HepG2 (cell line): ENCODE results near the gene MISP3. TPM values are rescaled to one million over a fixed set of nuclear protein-coding genes. Genes with fewer than 3 reads are reported as not detected.

Experiments
- ADNP ChIP-seq: sonication (generic); formaldehyde crosslinking; IDR thresholded peaks from 2 replicates; pipeline ENCODE4 v1.4.0; 2020; ENCODE audit warnings: missing genetic modification reagents
- AGO2 ChIP-seq: fragments of 200-400 bp; formaldehyde crosslinking; optimal IDR thresholded peaks from 2 replicates; pipeline ENCODE3; 2017; ENCODE audit warnings: mild to moderate bottlenecking, low read depth, low read length, moderate library complexity
- CC2D1A ChIP-seq: sonication (generic); formaldehyde crosslinking; IDR thresholded peaks from 2 replicates; pipeline ENCODE4 v1.8.1; 2023; ENCODE audit warnings: mild to moderate bottlenecking, missing genetic modification reagents
- CCDC6 ChIP-seq: sonication (generic); formaldehyde crosslinking; IDR thresholded peaks from 2 replicates; pipeline ENCODE4 v1.8.1; 2022; ENCODE audit warnings: mild to moderate bottlenecking, missing genetic modification reagents, moderate library complexity
- FIP1L1 ChIP-seq: fragments of 200-400 bp; formaldehyde crosslinking; IDR thresholded peaks from 2 replicates; pipeline ENCODE4 v1.6.1; 2018; ENCODE audit warnings: low read depth, mild to moderate bottlenecking, low read length, moderate library complexity, borderline replicate concordance; ENCODE audit not compliant: insufficient read depth
- HDAC1 ChIP-seq: sonication (generic); formaldehyde crosslinking; IDR thresholded peaks from 2 replicates; pipeline ENCODE4 v1.5.1; 2020; ENCODE audit warnings: mild to moderate bottlenecking, missing genetic modification reagents
- KAT8 ChIP-seq: IDR thresholded peaks from 2 replicates; pipeline ENCODE4 v1.6.1; 2016; ENCODE audit warnings: missing genetic modification reagents, missing compliant biosample characterization
- MATR3 ChIP-seq: sonication (generic); formaldehyde crosslinking; IDR thresholded peaks from 2 replicates; pipeline ENCODE4 v1.4.0; 2020; ENCODE audit warnings: missing genetic modification reagents
- MED1 ChIP-seq: sonication (generic); formaldehyde crosslinking; IDR thresholded peaks from 2 replicates; pipeline ENCODE4 v1.4.0; 2020; ENCODE audit warnings: missing genetic modification reagents
- PRPF4 ChIP-seq: fragments of 200-400 bp; formaldehyde crosslinking; IDR thresholded peaks from 2 replicates; pipeline ENCODE4 v1.6.1; 2016; ENCODE audit warnings: low read length, low read depth; ENCODE audit not compliant: poor library complexity, severe bottlenecking
- STAT5B ChIP-seq: sonication (generic); formaldehyde crosslinking; IDR thresholded peaks from 2 replicates; pipeline ENCODE4 v1.4.0; 2020; ENCODE audit warnings: missing genetic modification reagents
- THYN1 ChIP-seq: sonication (generic); formaldehyde crosslinking; IDR thresholded peaks from 2 replicates; pipeline ENCODE4 v1.8.1; 2023; ENCODE audit warnings: low read depth, mild to moderate bottlenecking, moderate library complexity, missing genetic modification reagents, borderline replicate concordance
- TRIM24 ChIP-seq: sonication (generic); formaldehyde crosslinking; IDR thresholded peaks from 2 replicates; pipeline ENCODE4 v1.8.0; 2022; ENCODE audit warnings: mild to moderate bottlenecking, missing genetic modification reagents
- ZNF124 ChIP-seq: sonication (generic); formaldehyde crosslinking; IDR thresholded peaks from 2 replicates; pipeline ENCODE4 v1.4.0; 2020; ENCODE audit warnings: missing genetic modification reagents
- ZNF296 ChIP-seq: sonication (generic); formaldehyde crosslinking; conservative IDR thresholded peaks from 2 replicates; pipeline ENCODE4 v1.5.0; 2020; ENCODE audit warnings: mild to moderate bottlenecking, missing genetic modification reagents
- ZNF335 ChIP-seq: sonication (generic); formaldehyde crosslinking; IDR thresholded peaks from 2 replicates; pipeline ENCODE4 v1.4.0; 2020; ENCODE audit warnings: missing genetic modification reagents
- ZNF33A ChIP-seq: sonication (generic); formaldehyde crosslinking; IDR thresholded peaks from 2 replicates; pipeline ENCODE4 v1.5.1; 2020; ENCODE audit warnings: missing genetic modification reagents, mild to moderate bottlenecking, moderate library complexity, borderline replicate concordance
- ZNF644 ChIP-seq: IDR thresholded peaks from 2 replicates; pipeline ENCODE4 v1.6.1; 2016; ENCODE audit warnings: low read depth
- ZNF891 ChIP-seq: sonication (generic); formaldehyde crosslinking; IDR thresholded peaks from 2 replicates; pipeline ENCODE4 v1.5.0; 2020; ENCODE audit warnings: mild to moderate bottlenecking, missing genetic modification reagents
- polyA plus RNA-seq, 8 experiments: library from polyadenylated mRNA; depleted of rRNA in 3 of 8; stranded (reverse) in 7 of 8; unstranded in 1 of 8; fragments of >200 nt; fragmentation: Illumina TruSeq in 4 of 8; extraction: Trizol in 4 of 8; gene quantifications; 2 replicates each; pipeline versions ENCODE4 v1.2.1 to v1.2.3, GENCODE V29; 2011 to 2016; ENCODE audit warnings: low read depth in 4 of 8, missing spikeins in 1 of 8, mixed read lengths in 1 of 8; ENCODE audit not compliant: insufficient read depth in 1 of 8
- total RNA-seq, 5 experiments: library from RNA; depleted of rRNA; stranded (reverse); fragments of >200 nt; fragmentation: Illumina TruSeq; extraction: Trizol; gene quantifications; 2 replicates each; pipeline ENCODE4 v1.2.3, GENCODE V29; 2016; ENCODE audit warnings: low read depth in 1 of 5
- TF ChIP-seq, protein P1 (sequence below): sonication (generic); formaldehyde crosslinking; IDR thresholded peaks from 2 replicates; pipeline ENCODE4 v1.8.0; 2022; ENCODE audit warnings: missing genetic modification reagents, mild to moderate bottlenecking, moderate library complexity, borderline replicate concordance
- TF ChIP-seq, protein P2 (sequence below): IDR thresholded peaks from 2 replicates; pipeline ENCODE4 v1.6.1; 2016; ENCODE audit warnings: low read depth
- TF ChIP-seq, protein P3 (sequence below): sonication (generic); formaldehyde crosslinking; IDR thresholded peaks from 2 replicates; pipeline ENCODE4 v1.5.0; 2020; ENCODE audit warnings: mild to moderate bottlenecking, missing genetic modification reagents
- TF ChIP-seq, protein P4 (sequence below): sonication (generic); formaldehyde crosslinking; IDR thresholded peaks from 2 replicates; pipeline ENCODE4 v1.8.0; 2022; ENCODE audit warnings: mild to moderate bottlenecking, missing genetic modification reagents

Gene MISP3
- total and polyA plus RNA-seq, 2 of the 13 experiments (the other 11 are each of a cell fraction or from before 2014, with no cell fraction given), result 2.5 to 5.4 TPM

DNA sequence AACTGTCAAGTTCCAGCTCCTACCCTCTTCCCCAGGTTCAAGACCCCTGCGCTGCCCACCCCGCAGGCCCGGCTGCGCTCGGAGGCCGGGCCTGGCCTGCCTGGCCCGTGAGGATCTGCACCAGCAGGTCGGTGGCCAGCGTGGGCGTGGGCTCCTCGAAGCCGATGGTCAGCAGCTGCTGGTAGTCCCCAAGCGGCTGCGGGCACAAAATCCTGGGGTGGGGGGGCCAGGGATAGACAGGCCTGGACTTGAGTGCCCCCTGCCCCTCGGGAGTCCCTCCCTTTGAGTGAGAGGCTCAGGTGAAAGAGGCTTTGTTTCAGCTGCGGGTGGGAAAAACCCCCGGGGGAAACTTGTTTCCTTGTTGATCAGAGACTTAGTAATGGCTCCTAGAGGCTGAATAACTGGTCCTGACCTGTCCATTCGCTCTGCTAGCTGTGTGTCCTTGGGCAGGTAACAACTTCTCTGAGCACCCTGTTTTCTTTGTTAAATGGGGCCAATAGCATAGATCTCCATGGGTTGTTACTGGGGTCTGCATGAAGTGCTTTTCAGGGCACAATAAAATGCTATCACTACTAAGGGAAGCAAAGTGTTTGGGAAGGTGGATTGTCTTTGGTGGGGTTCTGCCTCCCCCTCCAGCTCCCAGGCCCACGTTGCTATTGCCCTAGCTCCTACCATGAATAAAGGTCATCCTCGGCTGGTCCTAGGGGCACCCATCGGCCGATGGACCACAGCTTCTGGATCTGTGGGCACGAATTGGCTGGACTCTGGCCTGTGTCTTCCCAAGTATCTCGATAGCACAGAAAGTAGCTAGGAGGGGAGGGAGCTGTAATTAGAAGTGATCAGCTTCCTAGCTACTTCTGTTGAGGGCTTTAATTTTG is 9.4 kb downstream of the MISP3 start (continued):
- no peak for TF ChIP-seq ZNF644
- TF ChIP-seq, protein P1, sequence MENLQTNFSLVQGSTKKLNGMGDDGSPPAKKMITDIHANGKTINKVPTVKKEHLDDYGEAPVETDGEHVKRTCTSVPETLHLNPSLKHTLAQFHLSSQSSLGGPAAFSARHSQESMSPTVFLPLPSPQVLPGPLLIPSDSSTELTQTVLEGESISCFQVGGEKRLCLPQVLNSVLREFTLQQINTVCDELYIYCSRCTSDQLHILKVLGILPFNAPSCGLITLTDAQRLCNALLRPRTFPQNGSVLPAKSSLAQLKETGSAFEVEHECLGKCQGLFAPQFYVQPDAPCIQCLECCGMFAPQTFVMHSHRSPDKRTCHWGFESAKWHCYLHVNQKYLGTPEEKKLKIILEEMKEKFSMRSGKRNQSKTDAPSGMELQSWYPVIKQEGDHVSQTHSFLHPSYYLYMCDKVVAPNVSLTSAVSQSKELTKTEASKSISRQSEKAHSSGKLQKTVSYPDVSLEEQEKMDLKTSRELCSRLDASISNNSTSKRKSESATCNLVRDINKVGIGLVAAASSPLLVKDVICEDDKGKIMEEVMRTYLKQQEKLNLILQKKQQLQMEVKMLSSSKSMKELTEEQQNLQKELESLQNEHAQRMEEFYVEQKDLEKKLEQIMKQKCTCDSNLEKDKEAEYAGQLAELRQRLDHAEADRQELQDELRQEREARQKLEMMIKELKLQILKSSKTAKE (CRISPR knock-in tag), result no peak
- TF ChIP-seq, protein P2, sequence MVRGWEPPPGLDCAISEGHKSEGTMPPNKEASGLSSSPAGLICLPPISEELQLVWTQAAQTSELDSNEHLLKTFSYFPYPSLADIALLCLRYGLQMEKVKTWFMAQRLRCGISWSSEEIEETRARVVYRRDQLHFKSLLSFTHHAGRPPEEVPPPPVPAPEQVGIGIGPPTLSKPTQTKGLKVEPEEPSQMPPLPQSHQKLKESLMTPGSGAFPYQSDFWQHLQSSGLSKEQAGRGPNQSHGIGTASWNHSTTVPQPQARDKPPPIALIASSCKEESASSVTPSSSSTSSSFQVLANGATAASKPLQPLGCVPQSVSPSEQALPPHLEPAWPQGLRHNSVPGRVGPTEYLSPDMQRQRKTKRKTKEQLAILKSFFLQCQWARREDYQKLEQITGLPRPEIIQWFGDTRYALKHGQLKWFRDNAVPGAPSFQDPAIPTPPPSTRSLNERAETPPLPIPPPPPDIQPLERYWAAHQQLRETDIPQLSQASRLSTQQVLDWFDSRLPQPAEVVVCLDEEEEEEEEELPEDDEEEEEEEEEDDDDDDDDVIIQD (CRISPR knock-in tag), result no peak
- no peak for TF ChIP-seq ZNF335 (CRISPR knock-in tag)
- TF ChIP-seq MED1 (CRISPR knock-in tag), result no peak
- TF ChIP-seq, protein P3, sequence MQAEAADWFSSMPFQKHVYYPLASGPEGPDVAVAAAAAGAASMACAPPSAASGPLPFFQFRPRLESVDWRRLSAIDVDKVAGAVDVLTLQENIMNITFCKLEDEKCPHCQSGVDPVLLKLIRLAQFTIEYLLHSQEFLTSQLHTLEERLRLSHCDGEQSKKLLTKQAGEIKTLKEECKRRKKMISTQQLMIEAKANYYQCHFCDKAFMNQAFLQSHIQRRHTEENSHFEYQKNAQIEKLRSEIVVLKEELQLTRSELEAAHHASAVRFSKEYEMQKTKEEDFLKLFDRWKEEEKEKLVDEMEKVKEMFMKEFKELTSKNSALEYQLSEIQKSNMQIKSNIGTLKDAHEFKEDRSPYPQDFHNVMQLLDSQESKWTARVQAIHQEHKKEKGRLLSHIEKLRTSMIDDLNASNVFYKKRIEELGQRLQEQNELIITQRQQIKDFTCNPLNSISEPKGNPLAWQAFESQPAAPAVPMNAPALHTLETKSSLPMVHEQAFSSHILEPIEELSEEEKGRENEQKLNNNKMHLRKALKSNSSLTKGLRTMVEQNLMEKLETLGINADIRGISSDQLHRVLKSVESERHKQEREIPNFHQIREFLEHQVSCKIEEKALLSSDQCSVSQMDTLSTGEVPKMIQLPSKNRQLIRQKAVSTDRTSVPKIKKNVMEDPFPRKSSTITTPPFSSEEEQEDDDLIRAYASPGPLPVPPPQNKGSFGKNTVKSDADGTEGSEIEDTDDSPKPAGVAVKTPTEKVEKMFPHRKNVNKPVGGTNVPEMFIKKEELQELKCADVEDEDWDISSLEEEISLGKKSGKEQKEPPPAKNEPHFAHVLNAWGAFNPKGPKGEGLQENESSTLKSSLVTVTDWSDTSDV, result no peak
- TF ChIP-seq ZNF124, result no peak
- no peak for TF ChIP-seq ADNP (CRISPR knock-in tag)
- TF ChIP-seq CCDC6 (CRISPR knock-in tag), result no peak
- no peak for TF ChIP-seq KAT8 (CRISPR knock-in tag)
- TF ChIP-seq STAT5B (CRISPR knock-in tag), result no peak
- no peak for TF ChIP-seq TRIM24 (CRISPR knock-in tag)
- TF ChIP-seq, protein P4, sequence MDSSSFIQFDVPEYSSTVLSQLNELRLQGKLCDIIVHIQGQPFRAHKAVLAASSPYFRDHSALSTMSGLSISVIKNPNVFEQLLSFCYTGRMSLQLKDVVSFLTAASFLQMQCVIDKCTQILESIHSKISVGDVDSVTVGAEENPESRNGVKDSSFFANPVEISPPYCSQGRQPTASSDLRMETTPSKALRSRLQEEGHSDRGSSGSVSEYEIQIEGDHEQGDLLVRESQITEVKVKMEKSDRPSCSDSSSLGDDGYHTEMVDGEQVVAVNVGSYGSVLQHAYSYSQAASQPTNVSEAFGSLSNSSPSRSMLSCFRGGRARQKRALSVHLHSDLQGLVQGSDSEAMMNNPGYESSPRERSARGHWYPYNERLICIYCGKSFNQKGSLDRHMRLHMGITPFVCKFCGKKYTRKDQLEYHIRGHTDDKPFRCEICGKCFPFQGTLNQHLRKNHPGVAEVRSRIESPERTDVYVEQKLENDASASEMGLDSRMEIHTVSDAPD (CRISPR knock-in tag), result no peak
- no peak for TF ChIP-seq THYN1 (CRISPR knock-in tag)
- TF ChIP-seq HDAC1 (CRISPR knock-in tag), result peak; percentile 46; the same call in 1 of the 2 replicates
- peak; percentile 57; the same call in 1 of the 2 replicates for TF ChIP-seq ZNF891 (CRISPR knock-in tag)
- TF ChIP-seq FIP1L1, result no peak
- TF ChIP-seq MATR3, result no peak
- no peak for TF ChIP-seq PRPF4
- no peak for TF ChIP-seq CC2D1A (CRISPR knock-in tag)
- TF ChIP-seq ZNF296 (CRISPR knock-in tag), result no peak
- no peak for TF ChIP-seq ZNF33A (CRISPR knock-in tag)
- TF ChIP-seq AGO2, result peak; percentile 91
